ENCODE measurements around the gene MRPL11. TPM values are rescaled to one million over a fixed set of nuclear protein-coding genes. Genes with fewer than 3 reads are reported as not detected.
A peak's percentile ranks its signal among the peaks of the same experiment; 100 is the strongest.

MRPL11 gene
- total RNA-seq, 1 donor from 2014 or later: 54.8 TPM

DNA sequence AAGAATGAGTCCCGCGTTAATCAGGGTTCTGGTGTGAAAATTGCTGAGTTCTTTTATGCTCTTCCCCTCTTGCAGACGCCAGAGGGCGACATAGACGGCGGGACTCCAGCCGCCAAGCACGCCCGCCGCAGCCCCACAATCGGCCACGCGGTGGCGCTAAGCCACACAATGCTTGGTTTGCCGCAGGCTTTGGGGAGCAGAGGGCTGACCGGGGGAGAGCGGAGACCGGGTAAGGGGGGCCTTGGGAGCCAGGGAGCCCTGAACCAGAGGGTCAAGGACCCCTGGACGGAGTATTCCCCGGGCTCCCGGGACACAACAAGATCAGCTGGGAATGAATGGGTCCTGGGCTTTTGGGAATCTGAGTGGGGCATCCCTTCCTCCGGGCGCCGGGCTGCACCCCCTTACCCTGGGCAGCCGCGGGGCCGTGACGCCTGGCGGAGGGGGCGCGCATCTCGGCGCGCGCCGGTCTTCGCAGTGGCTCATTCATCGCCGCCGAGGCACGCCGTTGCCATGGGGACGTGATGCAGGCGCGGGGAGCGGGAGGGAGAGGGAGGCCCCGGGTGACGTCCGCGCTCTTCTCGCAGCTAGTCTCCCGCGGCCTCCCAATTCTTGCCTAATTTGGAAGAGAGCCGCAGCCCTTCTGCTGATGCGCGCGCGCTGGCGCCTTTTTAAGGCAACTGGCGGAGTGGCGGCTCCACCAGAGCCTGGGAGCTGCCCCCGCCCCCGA is 30.0 kb downstream of the MRPL11 start:
- peaks cover 39% of the 10 kb centered on the region for H3K27me3 ChIP-seq (ENCODE audit: control insufficient read depth, insufficient read depth, low read length)
- TF ChIP-seq CTCF (IDR thresholded peaks at IDR 0.05; ENCODE audit: insufficient read depth, low read length, poor library complexity, severe bottlenecking): peak; percentile 100
- no peak for DNase-seq (ENCODE audit: low read depth)
- no peaks in the 10 kb centered on the region for H3K36me3 ChIP-seq (ENCODE audit: control insufficient read depth, insufficient read depth, low read length)
- H3K4me3 ChIP-seq (ENCODE audit: low read depth, low read length): peak overlapping the region; percentile 6

GRCh38 chr11:66407651-66408050 is 31.0 kb downstream of the MRPL11 start:
- H3K27me3 ChIP-seq (ENCODE audit: control insufficient read depth, insufficient read depth, low read length): peaks cover 33% of the 10 kb centered on the region
- no peak overlapping the region for H3K4me3 ChIP-seq (ENCODE audit: low read depth, low read length)
- no peaks in the 10 kb centered on the region for H3K36me3 ChIP-seq (ENCODE audit: control insufficient read depth, insufficient read depth, low read length)
- no peak for DNase-seq (ENCODE audit: low read depth)
- no peak for TF ChIP-seq CTCF (IDR thresholded peaks at IDR 0.05; ENCODE audit: insufficient read depth, low read length, poor library complexity, severe bottlenecking)

GRCh38 chr11:66393954-66394353 is 44.7 kb downstream of the MRPL11 start:
- DNase-seq (ENCODE audit: low read depth): no peak
- H3K27me3 ChIP-seq (ENCODE audit: control insufficient read depth, insufficient read depth, low read length): peaks cover 2% of the 10 kb centered on the region
- H3K4me3 ChIP-seq (ENCODE audit: low read depth, low read length): no peak overlapping the region
- no peak for TF ChIP-seq CTCF (IDR thresholded peaks at IDR 0.05; ENCODE audit: insufficient read depth, low read length, poor library complexity, severe bottlenecking)
- H3K36me3 ChIP-seq (ENCODE audit: control insufficient read depth, insufficient read depth, low read length): no peaks in the 10 kb centered on the region

DNA sequence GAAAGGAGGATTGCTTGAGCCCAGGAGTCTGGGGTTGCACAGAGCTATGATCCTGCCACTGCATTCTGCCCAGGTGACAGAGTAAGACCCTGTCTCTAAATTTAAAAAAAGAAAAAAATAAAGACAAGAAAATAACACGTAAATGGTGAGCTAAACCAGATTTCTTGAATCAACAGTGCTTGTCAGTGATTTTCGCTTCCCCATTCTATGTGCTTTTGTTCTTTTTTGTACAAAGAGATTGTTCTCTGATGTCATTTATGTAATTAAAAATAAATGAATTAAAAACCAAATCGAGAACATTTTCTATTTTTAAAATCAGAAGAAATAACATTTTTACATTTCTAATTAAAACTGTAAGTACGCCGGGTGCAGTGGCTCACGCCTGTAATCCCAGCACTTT is 47.3 kb downstream of the MRPL11 start:
- Histone ChIP-seq H3K27me3 (ENCODE audit: control insufficient read depth, insufficient read depth, low read length) (peaks cover 2% of the 10 kb centered on the region), H3K36me3 (ENCODE audit: control insufficient read depth, insufficient read depth, low read length) (no peaks in the 10 kb centered on the region), H3K4me3 (ENCODE audit: low read depth, low read length) (no peak overlapping the region)
- TF ChIP-seq CTCF (IDR thresholded peaks at IDR 0.05; ENCODE audit: insufficient read depth, low read length, poor library complexity, severe bottlenecking): no peak
- no peak for DNase-seq (ENCODE audit: low read depth)

DNA sequence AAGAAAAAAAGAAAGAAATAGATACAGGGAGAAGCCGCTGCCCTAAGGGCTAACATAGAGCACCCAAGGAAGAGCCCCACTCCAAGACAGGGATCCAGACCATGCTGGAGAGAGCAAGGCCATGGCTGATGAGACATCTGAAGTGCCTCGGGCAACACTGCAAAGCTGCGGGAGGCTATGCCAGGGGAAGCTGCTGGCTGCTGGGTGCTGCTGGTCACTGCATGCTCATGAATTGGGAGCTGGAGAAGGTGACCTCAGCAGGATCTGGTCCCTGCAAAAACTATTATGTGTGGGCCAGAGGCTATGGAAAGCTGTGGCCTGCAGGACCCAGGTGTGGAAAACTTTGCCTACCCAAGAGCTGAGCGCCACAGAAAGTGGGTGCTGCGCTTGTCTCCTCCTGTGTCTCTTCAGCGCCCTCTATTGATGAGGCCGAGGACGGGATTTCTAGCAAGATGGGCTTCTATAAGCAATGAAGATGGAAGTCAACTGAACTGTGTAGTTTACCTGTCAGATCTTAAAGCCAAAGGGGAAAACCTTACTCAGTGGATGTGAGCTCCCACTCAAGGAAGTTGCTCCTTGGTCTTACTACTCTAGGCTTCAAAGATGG is 49.8 kb downstream of the MRPL11 start:
- Histone ChIP-seq H3K27me3 (ENCODE audit: control insufficient read depth, insufficient read depth, low read length) (peaks cover 2% of the 10 kb centered on the region), H3K4me3 (ENCODE audit: low read depth, low read length) (no peak overlapping the region), H3K36me3 (ENCODE audit: control insufficient read depth, insufficient read depth, low read length) (no peaks in the 10 kb centered on the region)
- no peak for DNase-seq (ENCODE audit: low read depth)
- TF ChIP-seq CTCF (IDR thresholded peaks at IDR 0.05; ENCODE audit: insufficient read depth, low read length, poor library complexity, severe bottlenecking): peak; percentile 92
